Measurements from ENCODE around the gene CTDP1.

Gene CTDP1

GRCh38 chr18:79800371-79801180 lies 121.0 kb downstream of the CTDP1 start:
- no peak for DNase-seq

GRCh38 chr18:79801217-79801616 lies 121.6 kb downstream of the CTDP1 start:
- no peak for DNase-seq

GRCh38 chr18:79801641-79802040 lies 122.0 kb downstream of the CTDP1 start:
- no peak for DNase-seq

- no peak for DNase-seq
Observed at GRCh38 chr18:79802298-79802697, 122.7 kb downstream of the CTDP1 start.

GRCh38 chr18:79803611-79804051 lies 124.0 kb downstream of the CTDP1 start:
- DNase-seq = no peak

Data from NCI-H345 (cell line).